K562 (cell line): ENCODE measurements around the gene HIVEP3. TPM values are rescaled to one million over a fixed set of nuclear protein-coding genes. Genes with fewer than 3 reads are reported as not detected.

Experiments used
- ATAC-seq: fragments of 200-7000 bp; cut with Tn5 transposase; 3 replicates; pipeline ENCODE4 v1.9.1; 2020; ENCODE audit warnings: moderate library complexity
- BruUV-seq: library from RNA; stranded (reverse); fragments of 400-500 nt; replicated peaks from 2 replicates; lab custom pipeline; 2021; lab: Mats Ljungman, UMichigan
- CTCF ChIA-PET: fragments of 300-600 bp; formaldehyde crosslinking; extraction: SDS; loops from one replicate; lab custom pipeline; 2021; ENCODE audit warnings: low intra/inter-chr PET ratio; lab: Yijun Ruan, JAX
- POLR2A ChIA-PET: fragments of 300-600, 350-650 bp; sonication (Branson Sonifier 250); formaldehyde crosslinking; extraction: SDS; loops from one replicate; lab custom pipeline; 2021; ENCODE audit warnings: antibody characterized with exemption, inconsistent platforms; lab: Yijun Ruan, JAX
- DNase-seq, 4 experiments: peaks; one replicate each; pipeline versions ENCODE4 v3.0.0 to v3.0.0-alpha.2; 2011 to 2018; ENCODE audit warnings: low spot score in 3 of 4, mixed read lengths in 3 of 4; ENCODE audit errors: extremely low read depth in 1 of 4
- FAIRE-seq: peaks from 2 replicates; lab custom pipeline; 2011; peaks lifted over from hg19 to GRCh38; lab: Jason Lieb, UNC
- H2AFZ ChIP-seq: 2 replicates; pipeline ENCODE4 v1.6.0; 2011; ENCODE audit warnings: low read depth, low read length, control low read depth, inconsistent platforms
- H3K27ac ChIP-seq: fragments of 200-600 bp; 3 replicates; pipeline ENCODE4 v1.8.0; 2011; ENCODE audit warnings: low read depth, mild to moderate bottlenecking, control low read depth, inconsistent platforms, low read length, moderate library complexity, mixed read lengths; ENCODE audit errors: extremely low read depth
- H3K27me3 ChIP-seq, 2 experiments: fragments of 300-600 bp in 1 of 2; 2 replicates in 1 of 2; 3 replicates in 1 of 2; pipeline versions ENCODE4 v1.6.0 to v1.8.0; 2011; ENCODE audit warnings: inconsistent platforms in 2 of 2, low read length in 2 of 2, mild to moderate bottlenecking in 1 of 2, mixed read lengths in 1 of 2, moderate library complexity in 1 of 2; ENCODE audit not compliant: control insufficient read depth in 2 of 2, insufficient read depth in 2 of 2
- H3K36me3 ChIP-seq: fragments of 300-600 bp; 3 replicates; pipeline ENCODE4 v1.8.0; 2011; ENCODE audit warnings: mild to moderate bottlenecking, low read length, inconsistent platforms; ENCODE audit not compliant: control insufficient read depth, insufficient read depth
- H3K4me1 ChIP-seq, 2 experiments: fragments of 200-600 bp in 1 of 2; replicated peaks in 1 of 2; 2 replicates in 1 of 2; 3 replicates in 1 of 2; pipeline versions ENCODE4 v1.5.1 to v1.8.0; 2011; ENCODE audit warnings: inconsistent platforms in 2 of 2, low read length in 2 of 2, mild to moderate bottlenecking in 1 of 2, mixed read lengths in 1 of 2, moderate library complexity in 1 of 2; ENCODE audit not compliant: control insufficient read depth in 2 of 2, insufficient read depth in 2 of 2
- H3K4me2 ChIP-seq: 2 replicates; pipeline ENCODE4 v1.6.1; 2011; ENCODE audit warnings: low read length, control low read depth, inconsistent platforms, mixed read lengths; ENCODE audit not compliant: insufficient read depth
- H3K4me3 ChIP-seq: fragments of 200-600 bp; sonication (generic), shearing (Covaris generic); 2 replicates; pipeline ENCODE4 v1.5.1; 2016; ENCODE audit warnings: control low read depth, inconsistent platforms
- H3K79me2 ChIP-seq: fragments of 200-600 bp; 3 replicates; pipeline ENCODE4 v1.8.0; 2011; ENCODE audit warnings: low read length, inconsistent platforms; ENCODE audit not compliant: control insufficient read depth, insufficient read depth
- H3K9ac ChIP-seq, 2 experiments: 2 replicates each; pipeline versions ENCODE4 v1.6.0 to v1.6.1; 2011; ENCODE audit warnings: low read depth in 2 of 2, low read length in 2 of 2, control low read depth in 1 of 2, inconsistent platforms in 1 of 2, mild to moderate bottlenecking in 1 of 2, mixed read lengths in 1 of 2; ENCODE audit not compliant: insufficient read depth in 1 of 2
- H3K9me1 ChIP-seq: one replicate; pipeline ENCODE4 v1.6.0; 2011; ENCODE audit warnings: inconsistent platforms, mild to moderate bottlenecking, low read length, moderate library complexity; ENCODE audit not compliant: control insufficient read depth, insufficient read depth
- H3K9me3 ChIP-seq: replicated peaks from 2 replicates; pipeline ENCODE4 v1.5.1; 2011; ENCODE audit warnings: low read depth, low read length, inconsistent platforms; ENCODE audit not compliant: control insufficient read depth, insufficient read depth
- H4K20me1 ChIP-seq: replicated peaks from 2 replicates; pipeline ENCODE4 v1.6.1; 2011; ENCODE audit warnings: low read length, inconsistent platforms, mixed read lengths; ENCODE audit not compliant: control insufficient read depth, insufficient read depth
- DACH1 ChIP-seq: fragments of 450-650 bp; IDR thresholded peaks from 2 replicates; pipeline ENCODE4 v1.6.1; 2018; ENCODE audit not compliant: partially characterized antibody
- SREBF2 ChIP-seq: sonication (generic); formaldehyde crosslinking; IDR thresholded peaks from 2 replicates; pipeline ENCODE4 v1.4.0; 2020; ENCODE audit warnings: mild to moderate bottlenecking, missing genetic modification reagents
- SUPT5H ChIP-seq: fragments of 450-650 bp; IDR thresholded peaks from 2 replicates; pipeline ENCODE4 v1.6.1; 2016
- ZNF146 ChIP-seq: IDR thresholded peaks from one replicate; pipeline ENCODE4 v1.6.1; 2018; ENCODE audit warnings: missing compliant biosample characterization; ENCODE audit not compliant: unreplicated experiment
- ZNF41 ChIP-seq: fragments of 250-450 bp; sonication (Bioruptor Pico); conservative IDR thresholded peaks from 2 replicates; pipeline ENCODE4 v1.4.0; 2020; ENCODE audit warnings: mild to moderate bottlenecking
- ZNF551 ChIP-seq: fragments of 250-450 bp; sonication (Bioruptor Pico); IDR thresholded peaks from 2 replicates; pipeline ENCODE4 v1.5.0; 2021; ENCODE audit warnings: mild to moderate bottlenecking, moderate library complexity
- ZNF77 ChIP-seq: fragments of 250-450 bp; sonication (Bioruptor Pico); IDR thresholded peaks from 2 replicates; pipeline ENCODE4 v1.5.0; 2020
- WGBS: fragments of 100-300 bp; shearing (Covaris generic); methylation state at CpG from one replicate; pipeline ENCODE4 v1.1.6; 2016; ENCODE audit warnings: low coverage, mixed read lengths; ENCODE audit not compliant: insufficient coverage; ENCODE audit errors: missing lambda C conversion rate; 5-methylcytosine and 5-hydroxymethylcytosine counted together
- in situ Hi-C: fragments of 300-500 bp; cut with MboI; formaldehyde crosslinking; loops from 4 replicates; pipeline ENCODE4 v1.15.0; 2018; ENCODE audit warnings: inconsistent platforms, mixed read lengths
- intact Hi-C: fragments of 100-400 bp; cut with micrococcal nuclease; formaldehyde crosslinking; loops from 2 replicates; pipeline ENCODE4 v1.14.2; 2022
- polyA plus RNA-seq, 8 experiments: library from polyadenylated mRNA; depleted of rRNA in 4 of 8; stranded (reverse) in 5 of 8; unstranded in 3 of 8; fragments of >200 nt; fragmentation: Nextera tagmentation in 2 of 8; fragmentation: Illumina TruSeq in 1 of 8; extraction: Ambion mirVana in 2 of 8; extraction: Trizol in 1 of 8; gene quantifications; 2 replicates each; pipeline versions ENCODE4 v1.2.1 to v1.2.3, GENCODE V29; 2011 to 2014; ENCODE audit warnings: inconsistent platforms in 1 of 8, missing spikeins in 1 of 8
- total RNA-seq, 7 experiments: library from RNA; depleted of rRNA in 6 of 7; stranded (reverse); fragments of >200 nt in 6 of 7; fragmentation: Illumina TruSeq in 2 of 7; extraction: Trizol in 2 of 7; gene quantifications; 2 replicates each; pipeline versions ENCODE4 v1.2.1 to v1.2.3, GENCODE V29; 2011 to 2021; ENCODE audit warnings: low replicate concordance in 1 of 7

The HIVEP3 gene
- total and polyA plus RNA-seq, 9 of the 15 experiments (the other 6 are each of a cell fraction or from before 2014, with no cell fraction given): 0.09 to 0.58 (median 0.34) TPM; not detected in 1

- WGBS: 0% methylated on average over 2 of the region's 2 CpGs
- TF ChIP-seq SUPT5H: no peak
- no peak for TF ChIP-seq ZNF146 (CRISPR knock-in tag)
- no peak for TF ChIP-seq ZNF77 (CRISPR knock-in tag)
- no peak for TF ChIP-seq DACH1
- no peak for TF ChIP-seq ZNF41 (CRISPR knock-in tag)
- TF ChIP-seq ZNF551: no peak
- TF ChIP-seq SREBF2 (CRISPR knock-in tag): no peak
- H3K79me2 ChIP-seq: no peaks in the 10 kb centered on the region
- peaks cover 0 to 10% of the 10 kb centered on the region in 2 experiments; a peak in 1 of 5 replicates for H3K4me1 ChIP-seq
- H3K9me3 ChIP-seq: no peaks in the 10 kb centered on the region
- no peak overlapping the region for H3K27ac ChIP-seq
- H3K4me2 ChIP-seq: no peak overlapping the region
- H3K9me1 ChIP-seq: no peaks in the 10 kb centered on the region
- no peak for FAIRE-seq
- no TSS peak for BruUV-seq
- H3K9ac ChIP-seq: no peak overlapping the region
- no peak for ATAC-seq
- POLR2A ChIA-PET: interaction anchor here (0.6 to 1.6 kb wide), 2 partner anchors 15 to 246 kb away, joined by 3 to 4 read pairs; no protein-coding TSS in a partner anchor
- H4K20me1 ChIP-seq: peaks cover 7% of the 10 kb centered on the region
- in situ Hi-C loops (no loop called here), intact Hi-C loops (no loop called here)
- no peak overlapping the region for H2AFZ ChIP-seq
- no peak for DNase-seq
- CTCF ChIA-PET: no interaction called here
- H3K36me3 ChIP-seq: no peaks in the 10 kb centered on the region
- peaks cover 25 to 56% of the 10 kb centered on the region in 2 experiments for H3K27me3 ChIP-seq
- H3K4me3 ChIP-seq: no peak overlapping the region
Observed at GRCh38 chr1:41659159-41659495, 259.6 kb downstream of the HIVEP3 start.
